WTC11 (cell line): ENCODE data around the gene SPOCK2. TPM values are rescaled to one million over a fixed set of nuclear protein-coding genes. Genes with fewer than 3 reads are reported as not detected.

Experiments used
- ATAC-seq: fragments of 200-7000 bp; cut with Tn5 transposase; 2 replicates; pipeline ENCODE4 v1.10.0; 2021; ENCODE audit warnings: mild to moderate bottlenecking, moderate library complexity
- CTCF ChIA-PET: fragments of 300-600 bp; sonication (Branson Sonifier 250); formaldehyde crosslinking; loops from one replicate; lab custom pipeline; 2021; ENCODE audit warnings: antibody characterized with exemption; lab: Charles Lee
- POLR2A ChIA-PET: fragments of 350-600 bp; sonication (Branson Sonifier 250); formaldehyde crosslinking; loops from one replicate; lab custom pipeline; 2021; ENCODE audit warnings: antibody characterized with exemption; lab: Charles Lee
- DNase-seq: peaks from one replicate; pipeline ENCODE4 v3.0.0; 2021; ENCODE audit warnings: low spot score
- H3K27ac Mint-ChIP-seq: 2 replicates; pipeline ENCODE4 v1.8.0; 2021; ENCODE audit warnings: mixed read lengths
- H3K27me3 Mint-ChIP-seq: 2 replicates; pipeline ENCODE4 v1.8.0; 2021; ENCODE audit warnings: low read depth, mild to moderate bottlenecking, moderate library complexity, mixed read lengths
- H3K36me3 Mint-ChIP-seq: 2 replicates; pipeline ENCODE4 v1.8.0; 2021; ENCODE audit warnings: mixed read lengths
- H3K4me1 Mint-ChIP-seq: 2 replicates; pipeline ENCODE4 v1.8.0; 2022; ENCODE audit warnings: mixed read lengths
- H3K4me3 Mint-ChIP-seq: 2 replicates; pipeline ENCODE4 v1.8.0; 2021; ENCODE audit warnings: mild to moderate bottlenecking, moderate library complexity, mixed read lengths
- H3K9me3 Mint-ChIP-seq: 2 replicates; pipeline ENCODE4 v1.8.0; 2021; ENCODE audit warnings: mixed read lengths
- AFF4 ChIP-seq: sonication (generic); formaldehyde crosslinking; IDR thresholded peaks from 2 replicates; pipeline ENCODE4 v1.8.1; 2023; ENCODE audit warnings: mild to moderate bottlenecking, missing genetic modification reagents, borderline replicate concordance
- ATF2 ChIP-seq: sonication (generic); formaldehyde crosslinking; IDR thresholded peaks from 2 replicates; pipeline ENCODE4 v1.8.1; 2022; ENCODE audit warnings: low read depth, missing genetic modification reagents, borderline replicate concordance
- CREM ChIP-seq: sonication (generic); formaldehyde crosslinking; IDR thresholded peaks from 2 replicates; pipeline ENCODE4 v1.8.1; 2022; ENCODE audit warnings: mild to moderate bottlenecking, missing genetic modification reagents, moderate library complexity
- ELF4 ChIP-seq: sonication (generic); formaldehyde crosslinking; IDR thresholded peaks from 2 replicates; pipeline ENCODE4 v1.8.1; 2022; ENCODE audit warnings: low read depth, mild to moderate bottlenecking, moderate library complexity, missing genetic modification reagents
- ERG ChIP-seq: fragments of 250-450 bp; sonication (Bioruptor Pico); IDR thresholded peaks from 2 replicates; pipeline ENCODE4 v1.8.0; 2021; ENCODE audit warnings: mild to moderate bottlenecking
- ETV6 ChIP-seq: sonication (generic); formaldehyde crosslinking; IDR thresholded peaks from 2 replicates; pipeline ENCODE4 v1.8.1; 2022; ENCODE audit warnings: mild to moderate bottlenecking, missing genetic modification reagents
- FOXP1 ChIP-seq: sonication (generic); formaldehyde crosslinking; IDR thresholded peaks from 2 replicates; pipeline ENCODE4 v1.8.0; 2022; ENCODE audit warnings: missing genetic modification reagents, mild to moderate bottlenecking, moderate library complexity, borderline replicate concordance
- GRHL2 ChIP-seq: fragments of 250-450 bp; sonication (Bioruptor Pico); IDR thresholded peaks from 2 replicates; pipeline ENCODE4 v1.8.0; 2022; ENCODE audit warnings: mild to moderate bottlenecking, moderate library complexity; ENCODE audit not compliant: insufficient replicate concordance, severe bottlenecking
- IRF2 ChIP-seq: sonication (generic); formaldehyde crosslinking; IDR thresholded peaks from 2 replicates; pipeline ENCODE4 v1.8.0; 2022; ENCODE audit warnings: low read depth, missing genetic modification reagents, borderline replicate concordance
- JAZF1 ChIP-seq: fragments of 250-450 bp; sonication (Bioruptor Pico); IDR thresholded peaks from 2 replicates; pipeline ENCODE4 v1.9.0; 2021; ENCODE audit warnings: moderate library complexity, mild to moderate bottlenecking, inconsistent platforms
- MLX ChIP-seq: sonication (generic); formaldehyde crosslinking; IDR thresholded peaks from 2 replicates; pipeline ENCODE4 v1.8.1; 2023; ENCODE audit warnings: mild to moderate bottlenecking, missing genetic modification reagents, moderate library complexity
- MXD4 ChIP-seq: fragments of 250-450 bp; sonication (Bioruptor Pico); IDR thresholded peaks from 2 replicates; pipeline ENCODE4 v1.8.0; 2021; ENCODE audit warnings: mild to moderate bottlenecking, moderate library complexity, borderline replicate concordance
- NR1H2 ChIP-seq: sonication (generic); formaldehyde crosslinking; IDR thresholded peaks from 2 replicates; pipeline ENCODE4 v1.9.0; 2021; ENCODE audit warnings: mild to moderate bottlenecking, moderate library complexity, missing genetic modification reagents
- NR3C1 ChIP-seq: sonication (generic); formaldehyde crosslinking; conservative IDR thresholded peaks from 2 replicates; pipeline ENCODE4 v1.8.1; 2023; ENCODE audit warnings: low read depth, mild to moderate bottlenecking, missing genetic modification reagents
- OVOL2 ChIP-seq: fragments of 250-450 bp; sonication (Bioruptor Pico); IDR thresholded peaks from 2 replicates; pipeline ENCODE4 v1.9.0; 2021; ENCODE audit warnings: mild to moderate bottlenecking, borderline replicate concordance
- PRRX2 ChIP-seq: fragments of 250-450 bp; sonication (Bioruptor Pico); IDR thresholded peaks from 2 replicates; pipeline ENCODE4 v1.8.0; 2021; ENCODE audit warnings: mild to moderate bottlenecking
- SMAD4 ChIP-seq: sonication (generic); formaldehyde crosslinking; IDR thresholded peaks from 2 replicates; pipeline ENCODE4 v1.8.0; 2022; ENCODE audit warnings: mild to moderate bottlenecking, missing genetic modification reagents
- TCF7 ChIP-seq: sonication (generic); formaldehyde crosslinking; IDR thresholded peaks from 2 replicates; pipeline ENCODE4 v1.8.0; 2022; ENCODE audit warnings: mild to moderate bottlenecking, low read depth, missing genetic modification reagents, moderate library complexity
- USF1 ChIP-seq: sonication (generic); formaldehyde crosslinking; IDR thresholded peaks from 2 replicates; pipeline ENCODE4 v1.8.0; 2022; ENCODE audit warnings: mild to moderate bottlenecking, missing genetic modification reagents
- ZMAT4 ChIP-seq: fragments of 250-450 bp; sonication (Bioruptor Pico); IDR thresholded peaks from 2 replicates; pipeline ENCODE4 v1.9.0; 2021; ENCODE audit warnings: mild to moderate bottlenecking
- ZNF138 ChIP-seq: sonication (generic); formaldehyde crosslinking; conservative IDR thresholded peaks from 2 replicates; pipeline ENCODE4 v1.8.1; 2022; ENCODE audit warnings: mild to moderate bottlenecking, moderate library complexity, missing genetic modification reagents
- ZNF671 ChIP-seq: fragments of 250-450 bp; sonication (Bioruptor Pico); IDR thresholded peaks from 2 replicates; pipeline ENCODE4 v1.8.0; 2021; ENCODE audit warnings: mild to moderate bottlenecking
- total RNA-seq: library from RNA; stranded (reverse); gene quantifications from 3 replicates; pipeline ENCODE4 v1.2.3, GENCODE V29; 2021

The SPOCK2 gene
- total RNA-seq, 1 experiment from 2014 or later: 4.7 TPM

- CTCF ChIA-PET: interaction anchor here (1.1 to 5.4 kb wide), 5 partner anchors 9 to 162 kb away, joined by 4 to 75 read pairs (median 14); no protein-coding TSS in a partner anchor
- Mint-ChIP-seq H3K27me3 (no peaks in the 10 kb centered on the region), H3K4me3 (no peak overlapping the region), H3K27ac (no peak overlapping the region), H3K36me3 (no peaks in the 10 kb centered on the region), H3K9me3 (no peaks in the 10 kb centered on the region), H3K4me1 (peaks cover 14% of the 10 kb centered on the region)
- TF ChIP-seq ZMAT4 (no peak), GRHL2 (CRISPR knock-in tag) (no peak), ELF4 (CRISPR knock-in tag) (no peak), PRRX2 (no peak), MLX (CRISPR knock-in tag) (no peak), USF1 (CRISPR knock-in tag) (no peak), IRF2 (CRISPR knock-in tag) (no peak), ETV6 (CRISPR knock-in tag) (no peak), TCF7 (CRISPR knock-in tag) (no peak), NR1H2 (CRISPR knock-in tag) (no peak), ZNF671 (CRISPR knock-in tag) (no peak), OVOL2 (CRISPR knock-in tag) (no peak), JAZF1 (CRISPR knock-in tag) (no peak), AFF4 (CRISPR knock-in tag) (no peak)
- ATAC-seq: no peak
- no peak for DNase-seq
- POLR2A ChIA-PET: no interaction called here
Measured at GRCh38 chr10:72058347-72058898, 29.9 kb downstream of the SPOCK2 start.

GRCh38 chr10:72056932-72057751 is 31.2 kb downstream of the SPOCK2 start:
- POLR2A ChIA-PET: no interaction called here
- no peak for ATAC-seq
- DNase-seq: no peak
- TF ChIP-seq ERG (no peak), NR3C1 (CRISPR knock-in tag) (no peak), NR1H2 (CRISPR knock-in tag) (no peak), CREM (no peak), MXD4 (CRISPR knock-in tag) (no peak), ATF2 (CRISPR knock-in tag) (no peak), SMAD4 (no peak), ZNF138 (CRISPR knock-in tag) (no peak), FOXP1 (CRISPR knock-in tag) (no peak)

More at GRCh38 chr10:72056932-72057751, 31.2 kb downstream of the SPOCK2 start:
- no peaks in the 10 kb centered on the region for H3K36me3 Mint-ChIP-seq
- no peaks in the 10 kb centered on the region for H3K9me3 Mint-ChIP-seq
- no peak overlapping the region for H3K4me3 Mint-ChIP-seq
- no peaks in the 10 kb centered on the region; the same call in 1 of the 2 replicates for H3K27me3 Mint-ChIP-seq
- peaks cover 14% of the 10 kb centered on the region for H3K4me1 Mint-ChIP-seq
- CTCF ChIA-PET: interaction anchor here (0.8 to 2.2 kb wide), 4 partner anchors 8 to 161 kb away, joined by 3 to 15 read pairs (median 4); no protein-coding TSS in a partner anchor
- H3K27ac Mint-ChIP-seq: no peak overlapping the region; the same call in 1 of the 2 replicates
